Measurements from ENCODE around the gene CYP2D6. TPM values are rescaled to one million over a fixed set of nuclear protein-coding genes. Genes with fewer than 3 reads are reported as not detected.

CYP2D6 gene
- total and polyA plus RNA-seq, 12 donors, result 0.20 to 16.2 (median 0.54) TPM; not detected in 3

GRCh38 chr22:42162728-42163489 is 32.3 kb upstream of the CYP2D6 start:
- 90 to 96% (median 95%) methylated on average over 10 to 12 of the region's 12 CpGs for WGBS, 4 donors
- peaks cover 0 to 9% of the 10 kb centered on the region in 2 donors for H3K36me3 ChIP-seq (replicated peaks in 1 of 2)

GRCh38 chr22:42160830-42161696 is 30.5 kb upstream of the CYP2D6 start:
- peaks cover 0 to 3% of the 10 kb centered on the region in 2 donors for H3K36me3 ChIP-seq (replicated peaks in 1 of 2)
- no peaks in the 10 kb centered on the region for H3K4me1 ChIP-seq (replicated peaks in 1 of 2)
- DNase-seq, result no peak
- H3K4me3 ChIP-seq, result no peak overlapping the region
- 74 to 86% (median 83%) methylated on average over 6 to 18 of the region's 18 CpGs for WGBS, 4 donors
- H3K27ac ChIP-seq, result no peak overlapping the region
- intact Hi-C loops (cut with DNase I), result no loop called here
- no peak for TF ChIP-seq POLR2A (IDR thresholded peaks at IDR 0.05)
- TF ChIP-seq CTCF (IDR thresholded peaks at IDR 0.05), result no peak
- no peaks in the 10 kb centered on the region for H3K27me3 ChIP-seq
- no peaks in the 10 kb centered on the region for H3K9me3 ChIP-seq (replicated peaks in 1 of 3)

More at GRCh38 chr22:42162728-42163489, 32.3 kb upstream of the CYP2D6 start:
- no peaks in the 10 kb centered on the region for H3K9me3 ChIP-seq (replicated peaks in 1 of 3)
- intact Hi-C loops (cut with DNase I), result no loop called here
- H3K27me3 ChIP-seq, result no peaks in the 10 kb centered on the region
- no peak for DNase-seq
- no peak for TF ChIP-seq POLR2A (IDR thresholded peaks at IDR 0.05)
- no peak for TF ChIP-seq CTCF (IDR thresholded peaks at IDR 0.05)
- H3K4me1 ChIP-seq (replicated peaks in 1 of 2), result no peaks in the 10 kb centered on the region
- no peak overlapping the region for H3K27ac ChIP-seq
- no peak overlapping the region for H3K4me3 ChIP-seq

GRCh38 chr22:42160251-42160650 is 29.6 kb upstream of the CYP2D6 start:
- Histone ChIP-seq H3K27ac (no peak overlapping the region), H3K4me3 (no peak overlapping the region), H3K4me1 (replicated peaks in 1 of 2) (no peaks in the 10 kb centered on the region), H3K27me3 (no peaks in the 10 kb centered on the region), H3K36me3 (replicated peaks in 1 of 2) (no peaks in the 10 kb centered on the region), H3K9me3 (replicated peaks in 1 of 3) (no peaks in the 10 kb centered on the region)
- no peak for TF ChIP-seq CTCF (IDR thresholded peaks at IDR 0.05)
- TF ChIP-seq POLR2A (IDR thresholded peaks at IDR 0.05), result no peak
- no peak for DNase-seq
- intact Hi-C loops (cut with DNase I), result no loop called here
- 63 to 85% (median 76%) methylated on average over 4 of the region's 4 CpGs for WGBS, 4 donors

GRCh38 chr22:42158456-42159132 is 28.0 kb upstream of the CYP2D6 start:
- 89 to 94% (median 92%) methylated on average over 16 of the region's 16 CpGs for WGBS, 4 donors
- H3K4me3 ChIP-seq, result no peak overlapping the region
- no peak for DNase-seq
- no peaks in the 10 kb centered on the region for H3K27me3 ChIP-seq
- no peaks in the 10 kb centered on the region for H3K9me3 ChIP-seq (replicated peaks in 1 of 3)
- no peak for TF ChIP-seq POLR2A (IDR thresholded peaks at IDR 0.05)
- no peak for TF ChIP-seq CTCF (IDR thresholded peaks at IDR 0.05)
- intact Hi-C loops (cut with DNase I), result loop anchor here in 1 of 2 donors (10.0 kb wide), 1 partner anchor 124 kb away; no protein-coding TSS in a partner anchor
- H3K36me3 ChIP-seq (replicated peaks in 1 of 2), result no peaks in the 10 kb centered on the region
- H3K4me1 ChIP-seq (replicated peaks in 1 of 2), result no peaks in the 10 kb centered on the region
- H3K27ac ChIP-seq, result no peak overlapping the region
